Hematopoietic multipotent progenitor cell treated with erythropoietin and hydrocortisone succinate and interleukin-3 and kit ligand, for 6 days (in vitro differentiated cells): Measurements from ENCODE around the gene ANKRD9.

Experiments
- DNase-seq: peaks from one replicate; pipeline ENCODE4 v3.0.0-alpha.2; 2015

The ANKRD9 gene

DNA sequence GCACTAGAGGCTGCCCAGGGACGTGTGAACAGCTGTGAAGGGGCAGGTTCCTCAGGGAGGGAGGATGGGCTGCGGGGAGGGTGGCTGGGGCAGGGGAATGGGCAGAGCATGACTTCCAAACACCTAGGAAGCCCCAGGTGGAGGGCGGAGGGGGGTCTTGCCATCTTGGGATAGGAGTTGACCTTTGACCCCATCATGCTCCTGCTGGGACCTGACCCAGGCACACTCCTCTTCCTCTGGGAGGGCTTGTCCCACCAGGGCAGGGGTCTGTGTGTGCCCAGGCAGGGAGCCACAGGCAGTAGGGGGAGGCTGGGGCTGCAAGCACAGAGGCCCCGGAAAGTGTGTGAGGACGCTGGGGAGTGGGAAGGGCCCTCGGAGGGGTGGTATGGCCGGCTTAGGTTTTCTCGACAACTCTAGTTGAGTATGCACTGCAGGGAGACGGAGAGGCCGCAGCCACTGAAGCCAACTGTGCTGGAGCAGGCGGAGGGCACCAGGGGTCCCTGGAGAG lies 3.3 kb upstream of the ANKRD9 start:
- no peak for DNase-seq

DNA sequence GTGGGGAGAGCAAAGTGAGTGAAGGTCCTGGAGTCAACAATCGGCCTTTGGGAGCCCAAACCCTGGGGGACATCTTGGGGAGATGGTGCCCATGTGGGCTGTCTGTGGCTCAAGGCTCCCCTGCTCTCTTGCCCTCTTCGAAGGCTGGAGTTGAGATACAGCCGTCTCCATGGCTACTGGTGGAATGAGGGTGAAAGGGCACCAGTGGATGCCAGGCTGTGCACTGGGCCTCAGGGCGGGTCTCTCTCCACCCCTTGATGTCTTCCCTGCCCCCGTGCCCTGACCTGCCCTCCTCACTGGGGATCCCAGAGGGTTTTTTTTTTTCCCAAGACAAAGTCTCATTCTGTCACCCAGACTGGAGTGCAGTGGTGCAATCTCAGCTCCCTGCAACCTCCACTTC lies 2.0 kb upstream of the ANKRD9 start:
- no peak for DNase-seq

DNA sequence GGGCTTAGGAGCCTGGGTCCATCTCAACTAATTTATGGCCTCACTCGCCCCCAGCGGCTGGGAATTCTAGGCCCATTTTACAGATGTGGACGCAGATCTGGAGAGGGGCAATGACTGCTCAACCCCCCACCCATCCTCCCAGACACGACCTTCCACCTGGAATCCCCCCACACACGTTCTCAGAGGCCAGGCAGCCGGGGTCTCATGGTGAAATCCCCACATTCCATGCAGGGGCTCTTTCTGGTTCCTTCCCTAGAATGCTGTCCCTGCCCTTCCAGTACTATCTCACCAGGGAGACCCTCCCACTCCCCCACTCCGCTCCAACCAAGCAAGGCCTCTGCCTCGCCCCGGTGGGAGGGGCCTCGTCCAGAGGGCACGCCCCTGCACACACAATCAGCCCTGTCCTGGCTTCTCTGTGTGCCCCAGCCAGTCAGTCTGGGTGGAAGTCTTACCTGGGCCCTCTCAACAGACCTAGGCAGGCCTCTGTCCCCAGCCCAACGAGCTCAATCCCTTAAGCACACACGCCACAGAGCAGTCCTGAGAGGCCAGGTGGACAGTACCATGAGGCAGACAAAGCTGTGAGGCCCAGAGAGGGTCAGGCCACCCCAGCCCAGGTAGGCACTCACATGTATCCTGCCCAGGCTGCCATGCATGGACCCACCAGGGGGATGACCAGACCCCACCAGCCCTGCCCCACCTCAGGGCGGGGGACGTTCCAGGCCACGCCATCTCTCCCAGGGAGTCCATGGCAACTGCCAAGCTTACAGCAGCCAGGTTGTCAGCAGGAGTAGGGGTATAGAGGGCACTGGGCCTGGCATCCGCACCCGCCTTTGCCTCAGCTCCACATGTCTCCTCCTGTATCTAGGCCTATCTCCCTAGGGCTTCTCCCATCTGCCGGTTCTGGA lies 1.3 kb upstream of the ANKRD9 start:
- DNase-seq = peak; percentile 84

DNA sequence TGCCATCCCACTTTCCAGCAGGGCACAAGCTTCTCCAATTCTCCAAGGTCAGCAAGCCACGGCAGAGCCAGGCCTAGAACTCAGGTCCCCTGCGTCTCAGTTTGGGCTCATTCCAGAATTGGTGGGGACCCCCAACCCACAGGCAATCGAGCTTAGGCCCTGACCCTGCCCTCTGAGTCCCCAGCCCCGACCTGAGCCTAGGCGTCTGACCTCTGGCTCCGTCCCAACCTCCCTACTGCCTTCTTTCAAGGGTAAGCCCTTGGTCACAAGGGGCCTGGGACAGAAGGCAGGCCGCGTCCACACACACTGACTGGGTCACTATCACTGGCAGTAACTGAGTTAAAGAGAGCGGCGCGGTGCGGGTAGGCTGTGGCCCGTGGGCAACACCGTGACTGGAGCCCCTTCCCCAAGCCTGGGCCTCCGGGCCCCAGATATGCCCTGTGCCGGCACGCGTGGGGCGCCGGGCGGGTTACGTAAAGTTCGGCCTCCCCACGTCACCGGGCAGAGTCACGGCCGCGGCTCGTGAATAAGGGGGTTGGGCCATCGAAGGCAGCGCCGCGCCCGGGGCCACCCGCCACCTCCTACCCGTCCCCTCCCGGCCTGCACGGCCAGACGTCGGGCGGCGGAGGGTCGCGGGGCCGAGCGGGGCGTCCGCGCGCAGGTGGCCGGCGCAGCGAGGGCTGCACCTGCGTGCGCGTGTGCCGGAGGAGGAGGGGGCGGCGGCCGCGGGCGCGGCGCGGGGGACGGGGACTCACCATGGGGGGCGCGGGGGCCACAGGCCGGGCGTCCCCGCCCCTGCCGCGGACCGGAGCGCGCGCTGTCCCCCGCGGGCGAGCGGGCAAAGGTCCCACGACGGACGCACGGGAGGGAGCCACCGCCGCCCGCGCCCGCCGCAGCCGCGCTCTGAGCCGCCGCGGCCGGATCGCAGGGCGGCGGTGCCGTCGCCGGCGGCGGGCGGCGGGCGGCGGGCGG lies 516 bp downstream of the ANKRD9 start:
- DNase-seq = peak; percentile 52

- peak; percentile 90 for DNase-seq
These were observed 1.2 kb downstream of the ANKRD9 start for GRCh38 chr14:102508410-102508773.

GRCh38 chr14:102507857-102508312 lies 1.7 kb downstream of the ANKRD9 start:
- no peak for DNase-seq

DNA sequence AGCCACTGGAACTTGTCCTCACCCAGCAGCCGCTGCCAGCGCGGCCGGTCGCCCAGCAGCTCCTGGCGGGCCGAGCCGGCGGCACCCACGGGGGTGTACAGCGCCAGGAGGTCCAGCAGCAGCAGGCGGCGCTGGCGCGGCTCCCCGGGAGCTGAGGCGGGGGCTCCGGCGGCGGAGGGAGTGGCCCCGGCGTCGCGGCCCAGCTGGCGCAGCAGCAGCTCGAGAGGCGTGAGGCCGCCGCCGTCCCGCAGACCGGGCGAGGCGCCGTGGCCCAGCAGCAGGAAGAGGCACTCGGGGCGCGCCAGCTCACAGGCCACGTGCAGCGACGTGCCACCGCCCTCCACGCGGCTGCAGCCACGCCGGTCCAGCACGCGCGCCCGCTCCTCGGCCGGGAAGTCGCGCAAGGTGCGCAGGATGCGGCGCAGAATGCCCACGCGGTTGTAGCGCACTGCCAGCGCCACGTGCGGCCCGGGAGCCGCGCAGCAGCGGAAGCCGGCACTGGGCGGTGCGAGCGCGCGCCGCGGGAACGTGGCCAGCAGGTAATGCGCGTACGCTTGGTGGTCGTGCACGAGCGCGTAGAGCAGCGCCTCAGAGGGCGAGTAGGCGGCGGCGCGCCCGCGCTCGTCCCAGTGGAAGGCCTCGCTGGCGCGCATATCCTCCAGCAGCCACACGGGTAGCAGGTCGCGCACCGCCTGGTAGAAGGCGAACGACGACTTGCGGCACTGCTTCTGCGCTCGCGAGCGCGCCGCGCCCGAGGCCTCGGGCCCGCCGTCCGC lies 2.3 kb downstream of the ANKRD9 start:
- DNase-seq = no peak

DNA sequence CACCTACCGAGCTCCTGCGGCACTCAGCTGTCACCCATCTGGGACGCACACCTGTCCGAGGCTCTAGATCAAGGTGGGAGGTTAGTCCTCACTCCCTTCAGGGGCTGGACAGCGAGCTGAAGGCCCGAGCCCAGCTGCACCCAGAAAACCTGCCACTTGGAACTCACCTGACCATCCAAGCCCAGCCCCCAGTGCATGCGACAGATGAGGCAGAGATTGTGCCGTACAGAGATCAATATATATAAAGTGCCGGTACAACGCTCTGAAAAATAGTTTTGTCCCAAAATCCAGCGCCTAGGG lies 3.0 kb downstream of the ANKRD9 start:
- DNase-seq = no peak

GRCh38 chr14:102505775-102506625 lies 3.6 kb downstream of the ANKRD9 start:
- DNase-seq = no peak

GRCh38 chr14:102505000-102505619 lies 4.5 kb downstream of the ANKRD9 start:
- DNase-seq = no peak

- DNase-seq = peak; percentile 91
These were observed 5.1 kb downstream of the ANKRD9 start for GRCh38 chr14:102504328-102504999.

GRCh38 chr14:102503641-102504327 lies 5.8 kb downstream of the ANKRD9 start:
- no peak for DNase-seq

DNA sequence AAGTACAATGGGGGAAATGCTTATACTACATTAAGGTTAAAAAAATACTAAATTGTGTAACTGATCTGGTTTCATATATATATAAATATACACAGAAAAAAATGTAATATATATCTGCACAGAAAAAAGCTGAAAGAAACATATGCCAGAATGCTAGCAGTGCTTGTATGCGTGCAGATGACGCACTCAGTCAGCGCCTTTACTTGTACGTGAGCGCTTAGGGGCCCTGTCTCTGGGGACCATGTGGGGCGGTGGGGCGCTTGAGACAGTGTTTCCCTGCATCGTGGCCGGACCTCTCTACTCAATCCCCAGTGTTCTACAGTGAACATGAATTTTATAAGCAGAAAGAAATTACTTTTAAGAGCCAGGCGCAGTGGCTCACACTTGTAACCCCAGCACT lies 7.0 kb downstream of the ANKRD9 start:
- DNase-seq = no peak

DNA sequence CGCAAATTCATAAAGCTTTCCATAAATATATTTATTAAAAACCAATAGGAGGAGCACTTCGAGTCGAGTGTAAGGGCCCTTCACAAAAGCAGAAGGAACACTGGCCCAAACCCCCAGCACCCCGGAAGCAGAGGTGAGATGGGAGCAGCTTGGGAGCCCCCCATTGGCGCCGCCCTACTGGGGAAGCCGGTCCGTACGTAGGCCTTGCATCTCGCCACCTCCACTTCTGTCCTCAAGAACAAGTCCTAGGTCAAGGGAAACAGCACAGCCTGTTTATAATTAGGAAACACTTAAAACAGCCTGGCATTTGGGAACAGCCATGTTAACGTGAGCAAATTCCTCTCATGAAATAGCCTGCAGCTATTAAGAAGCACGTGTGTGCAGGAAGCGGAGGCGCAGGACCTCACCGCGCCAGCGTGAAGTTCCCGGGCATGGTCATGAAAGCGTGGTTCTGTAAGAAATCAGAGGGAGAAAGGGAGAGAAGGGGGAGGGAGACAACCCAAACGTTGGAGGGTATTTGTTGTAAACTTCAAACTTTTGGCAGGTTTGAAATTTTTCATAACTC lies 7.7 kb downstream of the ANKRD9 start:
- DNase-seq = no peak

DNA sequence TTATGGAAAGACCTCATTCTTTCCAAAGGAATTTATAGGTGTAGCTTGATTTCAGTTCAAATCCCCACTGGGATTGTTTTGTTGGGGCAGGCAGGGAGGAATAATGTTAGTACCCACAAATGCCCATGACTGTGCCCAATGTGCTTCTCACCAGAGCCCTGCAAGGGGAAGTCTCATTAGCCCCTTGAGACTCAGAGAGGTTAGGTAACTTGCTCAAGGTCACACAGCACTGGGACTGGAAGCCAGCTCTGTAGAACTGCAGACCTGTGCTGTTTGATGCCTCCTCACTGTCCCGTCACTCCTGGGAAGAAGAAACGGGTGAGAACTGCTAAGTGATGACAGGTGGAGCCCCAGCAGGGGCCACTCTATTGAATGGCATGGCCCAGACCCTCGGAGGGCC lies 8.9 kb downstream of the ANKRD9 start:
- no peak for DNase-seq

DNA sequence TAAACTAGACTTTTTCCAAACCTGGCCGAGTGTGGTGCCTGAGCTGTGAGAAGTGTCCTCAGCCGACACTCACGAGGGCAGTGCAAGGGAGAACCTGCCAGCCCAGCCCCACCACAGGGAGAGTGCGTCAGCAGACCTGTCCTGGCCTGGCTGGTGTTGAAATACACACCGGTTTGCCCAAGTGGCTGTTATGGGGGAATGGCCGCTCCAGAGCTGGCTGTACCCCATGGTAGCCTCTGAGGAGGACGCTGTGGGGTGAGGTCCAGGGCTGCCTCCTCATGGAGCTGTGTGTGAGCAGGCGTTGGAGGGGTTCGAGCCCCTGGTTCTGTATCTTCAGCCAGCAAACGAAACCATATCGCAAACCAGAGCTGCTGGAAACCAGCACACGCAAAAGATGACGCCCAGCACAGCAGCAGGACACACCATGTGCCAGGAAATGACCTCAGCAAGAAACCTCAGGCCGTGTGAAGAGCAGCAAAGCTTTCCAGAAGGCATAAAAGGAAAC lies 9.4 kb downstream of the ANKRD9 start:
- peak; percentile 69 for DNase-seq

- no peak for DNase-seq
These were observed 10.0 kb downstream of the ANKRD9 start for GRCh38 chr14:102499401-102500157.

DNA sequence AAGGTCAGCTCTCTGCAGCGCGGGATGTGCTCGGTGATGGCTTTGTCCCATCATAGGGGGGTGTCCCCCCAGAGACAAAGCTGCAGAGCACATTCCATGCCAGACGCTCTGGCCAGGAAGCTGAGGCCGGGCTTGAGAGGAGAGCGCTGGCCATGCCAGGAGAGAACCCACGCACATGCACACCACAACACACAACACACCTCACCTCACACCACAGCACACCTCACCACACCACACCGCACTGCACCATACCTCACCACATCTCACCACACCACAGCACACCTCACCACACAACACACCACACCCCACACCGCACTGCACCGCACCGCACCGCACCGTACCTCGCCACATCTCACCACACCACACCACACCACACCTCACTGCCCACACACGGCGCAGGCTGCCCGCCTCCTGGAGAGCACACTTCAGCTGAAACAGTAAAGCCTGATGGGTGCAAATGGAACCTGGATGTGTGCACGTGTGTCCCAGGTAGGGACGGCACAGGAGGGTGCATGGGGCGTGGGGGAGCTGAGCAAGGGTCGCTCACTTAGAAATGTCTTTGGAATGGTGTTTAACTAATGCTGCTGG lies 10.8 kb downstream of the ANKRD9 start:
- no peak for DNase-seq
